Peyer's patch (tissue), 4 donors: ENCODE measurements around the gene LTO1. TPM values are rescaled to one million over a fixed set of nuclear protein-coding genes. Genes with fewer than 3 reads are reported as not detected.

Experiments
- DNase-seq, 3 donors: peaks; one replicate each; pipeline ENCODE4 v3.0.0-alpha.2; 2017 to 2019
- H3K27ac ChIP-seq, 4 donors: fragments of 200-600 bp; sonication (generic); one replicate each; pipeline ENCODE4 v1.5.1; 2016 to 2019
- H3K27me3 ChIP-seq, 2 donors: fragments of 200-600 bp; sonication (generic); one replicate each; pipeline ENCODE4 v1.5.1; 2019
- H3K36me3 ChIP-seq, 3 donors: fragments of 200-600 bp; sonication (generic); one replicate each; pipeline ENCODE4 v1.5.1; 2016 to 2019
- H3K4me1 ChIP-seq, 4 donors: fragments of 200-600 bp; sonication (generic); one replicate each; pipeline ENCODE4 v1.5.1; 2016 to 2019
- H3K4me3 ChIP-seq, 4 donors: fragments of 200-600 bp; sonication (generic); 1 replicate in 3 of 4; 2 replicates in 1 of 4; pipeline ENCODE4 v1.5.1; 2016 to 2019; ENCODE audit warnings: mild to moderate bottlenecking in 1 of 4
- H3K9me3 ChIP-seq, 4 donors: fragments of 200-600 bp; sonication (generic); one replicate each; pipeline ENCODE4 v1.5.1; 2016 to 2019; ENCODE audit warnings: mild to moderate bottlenecking in 1 of 4
- POLR2A ChIP-seq, 2 donors: fragments of 450-650 bp; IDR thresholded peaks; one replicate each; pipeline ENCODE4 v1.5.1; 2017; ENCODE audit warnings: antibody characterized with exemption in 2 of 2, mild to moderate bottlenecking in 2 of 2, moderate library complexity in 2 of 2
- total RNA-seq, 4 donors: library from RNA; depleted of rRNA; stranded (reverse); fragments of >200 nt; gene quantifications; one replicate each; pipeline ENCODE4 v1.1.0, GENCODE V29; 2016
- TF ChIP-seq, protein P1 (sequence below), 6 experiments: fragments of 450-650 bp in 4 of 6; fragments of 200-600 bp in 2 of 6; sonication (generic) in 1 of 6; IDR thresholded peaks; one replicate each; pipeline ENCODE4 v1.5.1; 2017 to 2019; ENCODE audit warnings: antibody characterized with exemption in 6 of 6, mild to moderate bottlenecking in 3 of 6, moderate library complexity in 1 of 6

The LTO1 gene
- total RNA-seq, 4 donors from 2014 or later, result 22.1 to 50.3 (median 36.6) TPM

DNA sequence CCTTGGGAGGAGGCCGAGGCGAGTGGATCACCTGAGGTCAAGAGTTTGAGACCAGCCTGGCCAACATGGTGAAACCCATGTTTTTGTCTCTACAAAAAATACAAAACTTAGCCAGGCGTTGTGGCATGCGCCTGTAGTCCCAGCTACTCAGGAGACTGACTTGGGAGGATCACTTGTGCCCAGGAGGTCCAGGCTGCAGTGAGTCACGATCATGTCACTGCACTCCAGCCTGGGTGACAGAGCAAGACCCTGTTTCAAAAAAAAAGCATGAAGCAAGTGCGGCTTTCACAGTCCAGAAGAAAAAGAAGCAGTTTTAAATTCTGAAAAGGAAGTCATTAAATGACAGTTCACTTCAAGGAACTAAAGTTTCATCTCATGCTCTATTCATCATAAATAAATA lies 7.1 kb upstream of the LTO1 start:
- Histone ChIP-seq H3K4me3 (no peak overlapping the region), H3K27me3 (no peaks in the 10 kb centered on the region), H3K9me3 (no peaks in the 10 kb centered on the region), H3K27ac (no peak overlapping the region), H3K36me3 (no peaks in the 10 kb centered on the region), H3K4me1 (peaks cover 0 to 4% (median 2%) of the 10 kb centered on the region in 4 donors)
- no peak for TF ChIP-seq POLR2A (IDR thresholded peaks at IDR 0.05)
- TF ChIP-seq, protein P1, sequence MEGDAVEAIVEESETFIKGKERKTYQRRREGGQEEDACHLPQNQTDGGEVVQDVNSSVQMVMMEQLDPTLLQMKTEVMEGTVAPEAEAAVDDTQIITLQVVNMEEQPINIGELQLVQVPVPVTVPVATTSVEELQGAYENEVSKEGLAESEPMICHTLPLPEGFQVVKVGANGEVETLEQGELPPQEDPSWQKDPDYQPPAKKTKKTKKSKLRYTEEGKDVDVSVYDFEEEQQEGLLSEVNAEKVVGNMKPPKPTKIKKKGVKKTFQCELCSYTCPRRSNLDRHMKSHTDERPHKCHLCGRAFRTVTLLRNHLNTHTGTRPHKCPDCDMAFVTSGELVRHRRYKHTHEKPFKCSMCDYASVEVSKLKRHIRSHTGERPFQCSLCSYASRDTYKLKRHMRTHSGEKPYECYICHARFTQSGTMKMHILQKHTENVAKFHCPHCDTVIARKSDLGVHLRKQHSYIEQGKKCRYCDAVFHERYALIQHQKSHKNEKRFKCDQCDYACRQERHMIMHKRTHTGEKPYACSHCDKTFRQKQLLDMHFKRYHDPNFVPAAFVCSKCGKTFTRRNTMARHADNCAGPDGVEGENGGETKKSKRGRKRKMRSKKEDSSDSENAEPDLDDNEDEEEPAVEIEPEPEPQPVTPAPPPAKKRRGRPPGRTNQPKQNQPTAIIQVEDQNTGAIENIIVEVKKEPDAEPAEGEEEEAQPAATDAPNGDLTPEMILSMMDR (IDR thresholded peaks at IDR 0.05), result no peak
- DNase-seq, result no peak

DNA sequence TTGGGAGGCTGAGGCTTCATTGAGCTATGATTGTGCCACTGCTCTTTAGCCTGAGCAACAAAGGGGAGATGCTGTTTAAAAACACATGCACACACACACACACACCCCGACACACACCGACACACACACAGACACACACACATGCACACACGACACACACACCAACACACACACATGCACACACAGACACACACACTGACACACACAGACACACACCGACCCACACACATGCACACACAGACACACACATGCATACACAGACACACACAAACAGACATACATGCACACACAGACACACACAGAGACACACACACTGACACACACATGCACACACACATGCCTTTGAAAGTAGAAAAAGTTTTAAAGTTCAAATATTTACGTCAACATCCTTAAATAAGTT lies 5.5 kb upstream of the LTO1 start:
- Histone ChIP-seq H3K9me3 (no peaks in the 10 kb centered on the region), H3K4me3 (no peak overlapping the region), H3K36me3 (no peaks in the 10 kb centered on the region), H3K27ac (no peak overlapping the region), H3K27me3 (no peaks in the 10 kb centered on the region), H3K4me1 (peaks cover 0 to 2% (median under 1%) of the 10 kb centered on the region in 4 donors)
- no peak for TF ChIP-seq POLR2A (IDR thresholded peaks at IDR 0.05)
- TF ChIP-seq, protein P1 (IDR thresholded peaks at IDR 0.05), result no peak
- no peak for DNase-seq

DNA sequence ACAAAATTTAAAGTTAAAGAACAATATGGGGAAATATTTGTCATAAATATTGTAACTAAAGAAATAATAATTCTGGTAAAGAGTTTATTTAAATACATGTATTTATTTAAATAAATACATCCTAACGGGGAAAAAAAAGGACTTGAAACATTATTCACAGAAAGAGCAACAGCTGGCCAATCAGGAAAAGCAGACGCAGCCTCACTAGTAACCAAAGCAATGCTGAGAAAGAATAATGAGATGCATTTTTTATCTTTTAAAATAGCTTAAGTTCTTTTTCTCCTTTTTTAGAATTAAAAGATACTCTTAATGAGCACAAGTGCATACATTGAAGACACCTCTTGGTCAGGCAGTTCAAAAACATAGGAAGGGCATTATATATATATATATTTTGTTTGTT lies 2.6 kb upstream of the LTO1 start:
- peaks cover 0 to 17% (median 13%) of the 10 kb centered on the region in 4 donors for H3K4me1 ChIP-seq
- no peak overlapping the region for H3K4me3 ChIP-seq
- H3K27me3 ChIP-seq, result no peaks in the 10 kb centered on the region
- no peaks in the 10 kb centered on the region for H3K36me3 ChIP-seq
- no peaks in the 10 kb centered on the region for H3K9me3 ChIP-seq
- no peak for DNase-seq
- TF ChIP-seq POLR2A (IDR thresholded peaks at IDR 0.05), result no peak
- TF ChIP-seq, protein P1 (IDR thresholded peaks at IDR 0.05), result no peak
- no peak overlapping the region for H3K27ac ChIP-seq

DNA sequence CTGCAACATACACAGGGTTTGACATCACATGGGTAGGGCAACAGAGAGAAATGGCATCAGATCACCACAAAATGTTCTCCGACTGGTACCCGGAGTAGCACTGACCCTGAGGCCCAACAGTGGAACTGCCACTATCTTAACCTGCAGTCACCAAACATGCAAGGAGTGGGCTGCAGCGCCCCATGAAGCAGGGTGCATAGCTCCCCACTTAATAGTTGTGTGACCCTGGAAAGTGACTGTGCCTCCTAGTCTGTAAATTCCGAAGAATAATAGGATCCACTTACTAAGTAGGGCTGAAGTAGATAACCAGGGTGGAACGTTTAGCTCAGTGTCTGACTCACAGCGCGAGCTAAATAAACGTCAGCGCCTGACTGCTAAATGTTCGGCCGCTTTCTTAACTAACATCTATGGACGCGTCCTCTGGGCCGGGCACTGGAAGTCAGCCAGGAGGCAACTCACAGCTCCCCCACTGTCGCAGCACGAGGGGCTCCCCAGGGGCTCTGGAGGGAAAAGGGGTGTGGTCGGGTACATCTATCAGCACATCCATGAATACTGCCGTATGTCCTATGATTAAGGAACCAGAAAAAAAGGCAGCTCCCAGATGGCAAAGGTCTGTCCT lies 777 bp downstream of the LTO1 start:
- TF ChIP-seq, protein P1 (IDR thresholded peaks at IDR 0.05), result no peak
- no peak for TF ChIP-seq POLR2A (IDR thresholded peaks at IDR 0.05)
- Histone ChIP-seq H3K4me3 (peak overlapping the region; percentile 80 to 100 (median 96)), H3K4me1 (peaks cover 0 to 26% (median 13%) of the 10 kb centered on the region in 4 donors), H3K36me3 (peaks cover 0 to 27% (median 0%) of the 10 kb centered on the region in 3 donors), H3K27ac (peak overlapping the region; percentile 77 to 88 (median 85)), H3K9me3 (no peaks in the 10 kb centered on the region), H3K27me3 (no peaks in the 10 kb centered on the region)
- DNase-seq, result peak in 1 of 3 donors; percentile 53

DNA sequence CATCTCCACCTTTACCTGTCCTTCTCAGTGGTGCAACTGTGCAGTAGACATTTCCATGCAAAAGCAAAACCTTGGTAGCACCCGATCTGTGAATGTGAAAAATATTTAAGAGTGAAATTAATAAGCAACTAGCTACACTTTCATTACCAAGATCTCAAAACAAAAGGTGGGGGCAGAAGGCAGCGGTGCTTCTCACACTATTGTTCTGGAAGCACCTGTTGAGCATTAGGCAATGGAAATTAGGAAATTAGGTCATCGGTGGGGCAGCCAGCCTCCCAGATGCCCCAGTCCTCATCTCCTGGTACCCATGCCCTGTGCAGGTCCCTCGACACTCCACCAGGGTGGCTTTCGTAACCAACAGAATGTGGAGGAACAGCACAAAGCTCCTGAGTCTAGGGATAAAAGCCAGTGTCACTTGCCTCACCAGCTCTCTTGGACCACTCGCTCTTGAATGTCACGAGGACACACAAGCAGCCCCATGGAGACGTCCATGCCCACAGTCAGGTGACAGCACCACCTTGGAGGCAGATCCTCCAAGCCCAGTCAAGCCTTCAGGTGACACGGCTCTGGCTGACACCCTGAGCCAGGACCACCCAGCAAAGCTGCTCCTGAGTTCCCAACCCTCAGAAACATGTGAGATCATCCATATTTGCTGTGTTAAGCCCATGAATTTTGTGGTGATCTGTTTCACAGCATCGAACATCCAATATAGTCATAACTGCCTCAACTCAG lies 3.3 kb downstream of the LTO1 start:
- TF ChIP-seq, protein P1 (IDR thresholded peaks at IDR 0.05), result no peak
- no peak for TF ChIP-seq POLR2A (IDR thresholded peaks at IDR 0.05)
- H3K4me1 ChIP-seq, result peaks cover 0 to 26% (median 13%) of the 10 kb centered on the region in 4 donors
- H3K27me3 ChIP-seq, result no peaks in the 10 kb centered on the region
- no peak overlapping the region for H3K4me3 ChIP-seq
- no peak overlapping the region for H3K27ac ChIP-seq
- peaks cover 0 to 42% (median 0%) of the 10 kb centered on the region in 3 donors for H3K36me3 ChIP-seq
- peak in 1 of 3 donors; percentile 24 for DNase-seq
- H3K9me3 ChIP-seq, result no peaks in the 10 kb centered on the region
